Smooth muscle cell (in vitro differentiated cells): ENCODE results near the gene MED15. TPM values are rescaled to one million over a fixed set of nuclear protein-coding genes. Genes with fewer than 3 reads are reported as not detected.

Experiments used
- DNase-seq: peaks from one replicate; lab custom pipeline; 2025; ENCODE audit not compliant: unreplicated experiment; lab: John Stamatoyannopoulos, UW
- H2AFZ ChIP-seq: fragments of 200-600 bp; sonication (generic); 2 replicates; pipeline ENCODE4 v1.6.0; 2016; ENCODE audit warnings: antibody characterized with exemption, low read depth, mild to moderate bottlenecking
- H3F3A ChIP-seq: fragments of 200-600 bp; sonication (generic); 2 replicates; pipeline ENCODE4 v1.6.0; 2017; ENCODE audit warnings: antibody characterized with exemption, low read depth
- H3K27ac ChIP-seq: fragments of 200-600 bp; sonication (generic); 2 replicates; pipeline ENCODE4 v1.5.1; 2016; ENCODE audit warnings: low read depth, mild to moderate bottlenecking
- H3K27me3 ChIP-seq: fragments of 200-600 bp; sonication (generic); 2 replicates; pipeline ENCODE4 v1.6.1; 2016; ENCODE audit warnings: low read depth, mild to moderate bottlenecking
- H3K36me3 ChIP-seq: fragments of 200-600 bp; sonication (generic); 2 replicates; pipeline ENCODE4 v1.5.1; 2016; ENCODE audit warnings: low read depth
- H3K4me1 ChIP-seq: fragments of 200-600 bp; sonication (generic); 2 replicates; pipeline ENCODE4 v1.5.1; 2016; ENCODE audit warnings: low read depth
- H3K4me2 ChIP-seq: fragments of 200-600 bp; sonication (generic); 2 replicates; pipeline ENCODE4 v1.6.0; 2016; ENCODE audit warnings: mild to moderate bottlenecking
- H3K4me3 ChIP-seq: fragments of 200-600 bp; sonication (generic); 2 replicates; pipeline ENCODE4 v1.5.1; 2016; ENCODE audit warnings: mild to moderate bottlenecking
- H3K79me2 ChIP-seq: fragments of 200-600 bp; sonication (generic); 2 replicates; pipeline ENCODE4 v1.6.0; 2016; ENCODE audit warnings: low read depth, mild to moderate bottlenecking
- H3K9ac ChIP-seq: fragments of 200-600 bp; sonication (generic); 2 replicates; pipeline ENCODE4 v1.6.0; 2016; ENCODE audit warnings: low read depth
- H3K9me3 ChIP-seq: fragments of 200-600 bp; sonication (generic); replicated peaks from 2 replicates; pipeline ENCODE4 v1.5.1; 2016; ENCODE audit warnings: low read depth
- H4K20me1 ChIP-seq: fragments of 200-600 bp; sonication (generic); 2 replicates; pipeline ENCODE4 v1.6.0; 2016; ENCODE audit warnings: low read depth
- WGBS: methylation state at CpG from one replicate; pipeline ENCODE4 v1.1.7; 2016; ENCODE audit warnings: low lambda C conversion rate; 5-methylcytosine and 5-hydroxymethylcytosine counted together
- polyA plus RNA-seq: library from polyadenylated mRNA; unstranded; fragments of >200 nt; fragmentation: Nextera tagmentation; extraction: Ambion mirVana; gene quantifications from 2 replicates; pipeline ENCODE4 v1.2.1, GENCODE V29; 2016
- total RNA-seq: library from RNA; depleted of rRNA; stranded (reverse); fragments of >200 nt; gene quantifications from 2 replicates; pipeline ENCODE4 v1.2.3, GENCODE V29; 2014
- TF ChIP-seq, protein P1 (sequence below): fragments of 200-600 bp; sonication (generic); IDR thresholded peaks from 2 replicates; pipeline ENCODE4 v1.5.1; 2017; ENCODE audit warnings: borderline replicate concordance, mild to moderate bottlenecking, antibody characterized with exemption; ENCODE audit not compliant: insufficient read depth, poor library complexity, severe bottlenecking

The MED15 gene
- total and polyA plus RNA-seq, 2 experiments from 2014 or later, result 25.3 to 70.5 TPM

DNA sequence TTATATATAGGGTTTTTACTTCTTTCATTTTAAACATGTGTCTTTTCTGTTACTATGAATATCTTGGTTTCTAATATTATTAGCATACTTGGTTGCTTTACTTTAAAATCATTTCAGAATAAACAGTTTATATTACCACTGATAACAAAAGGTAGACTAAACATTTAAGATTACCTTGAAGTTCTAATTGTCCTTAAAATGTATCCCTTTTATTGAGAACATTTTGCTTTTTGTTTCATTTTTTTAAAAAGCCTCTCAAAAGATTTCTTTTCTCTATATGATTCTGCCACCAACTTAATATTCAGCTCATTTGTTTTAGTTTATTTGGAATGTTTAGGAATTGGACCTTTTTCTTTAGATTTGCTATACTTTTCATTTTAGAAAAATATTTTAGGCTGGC is 39.6 kb downstream of the MED15 start:
- Histone ChIP-seq H3K4me2 (peak overlapping the region; percentile 36), H3K27me3 (no peaks in the 10 kb centered on the region), H2AFZ (no peak overlapping the region), H3K4me3 (no peak overlapping the region), H3K4me1 (peaks cover 44% of the 10 kb centered on the region), H3K9me3 (no peaks in the 10 kb centered on the region), H3K79me2 (peaks cover 88% of the 10 kb centered on the region), H3K27ac (peak overlapping the region; percentile 75), H4K20me1 (peaks cover 73% of the 10 kb centered on the region), H3K9ac (no peak overlapping the region), H3F3A (peaks cover 41% of the 10 kb centered on the region), H3K36me3 (peaks cover 7% of the 10 kb centered on the region)
- DNase-seq, result no peak
- TF ChIP-seq, protein P1, sequence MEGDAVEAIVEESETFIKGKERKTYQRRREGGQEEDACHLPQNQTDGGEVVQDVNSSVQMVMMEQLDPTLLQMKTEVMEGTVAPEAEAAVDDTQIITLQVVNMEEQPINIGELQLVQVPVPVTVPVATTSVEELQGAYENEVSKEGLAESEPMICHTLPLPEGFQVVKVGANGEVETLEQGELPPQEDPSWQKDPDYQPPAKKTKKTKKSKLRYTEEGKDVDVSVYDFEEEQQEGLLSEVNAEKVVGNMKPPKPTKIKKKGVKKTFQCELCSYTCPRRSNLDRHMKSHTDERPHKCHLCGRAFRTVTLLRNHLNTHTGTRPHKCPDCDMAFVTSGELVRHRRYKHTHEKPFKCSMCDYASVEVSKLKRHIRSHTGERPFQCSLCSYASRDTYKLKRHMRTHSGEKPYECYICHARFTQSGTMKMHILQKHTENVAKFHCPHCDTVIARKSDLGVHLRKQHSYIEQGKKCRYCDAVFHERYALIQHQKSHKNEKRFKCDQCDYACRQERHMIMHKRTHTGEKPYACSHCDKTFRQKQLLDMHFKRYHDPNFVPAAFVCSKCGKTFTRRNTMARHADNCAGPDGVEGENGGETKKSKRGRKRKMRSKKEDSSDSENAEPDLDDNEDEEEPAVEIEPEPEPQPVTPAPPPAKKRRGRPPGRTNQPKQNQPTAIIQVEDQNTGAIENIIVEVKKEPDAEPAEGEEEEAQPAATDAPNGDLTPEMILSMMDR, result no peak

DNA sequence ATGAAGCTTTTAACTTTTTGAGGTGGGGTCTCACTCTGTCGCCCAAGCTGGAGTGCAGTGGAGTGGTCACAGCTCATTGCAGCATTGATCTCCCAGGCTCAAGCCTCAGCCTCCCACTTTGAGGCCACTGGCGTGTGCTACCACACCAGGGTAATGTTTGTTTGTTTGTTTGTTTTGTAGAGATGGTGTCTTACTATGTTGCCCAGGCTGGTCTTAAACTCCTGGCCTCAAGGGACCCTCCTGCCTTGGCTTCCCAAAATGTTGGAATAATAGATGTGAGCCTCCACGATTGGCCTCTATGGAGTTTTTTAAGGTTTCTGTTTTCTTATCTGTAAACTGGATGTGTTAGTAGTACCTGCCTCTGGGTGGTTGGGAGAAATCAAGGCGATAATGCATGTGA is 41.4 kb downstream of the MED15 start:
- Histone ChIP-seq H4K20me1 (peaks cover 88% of the 10 kb centered on the region), H2AFZ (no peak overlapping the region), H3K4me1 (peaks cover 51% of the 10 kb centered on the region), H3K79me2 (peaks cover 76% of the 10 kb centered on the region), H3K4me2 (peak overlapping the region; percentile 13), H3K27me3 (no peaks in the 10 kb centered on the region), H3K9me3 (no peaks in the 10 kb centered on the region), H3K9ac (no peak overlapping the region), H3K4me3 (no peak overlapping the region), H3K27ac (peak overlapping the region; percentile 92), H3F3A (peaks cover 52% of the 10 kb centered on the region), H3K36me3 (no peaks in the 10 kb centered on the region)
- WGBS, result 84% methylated on average over 4 of the region's 4 CpGs
- TF ChIP-seq, protein P1, result no peak
- no peak for DNase-seq

DNA sequence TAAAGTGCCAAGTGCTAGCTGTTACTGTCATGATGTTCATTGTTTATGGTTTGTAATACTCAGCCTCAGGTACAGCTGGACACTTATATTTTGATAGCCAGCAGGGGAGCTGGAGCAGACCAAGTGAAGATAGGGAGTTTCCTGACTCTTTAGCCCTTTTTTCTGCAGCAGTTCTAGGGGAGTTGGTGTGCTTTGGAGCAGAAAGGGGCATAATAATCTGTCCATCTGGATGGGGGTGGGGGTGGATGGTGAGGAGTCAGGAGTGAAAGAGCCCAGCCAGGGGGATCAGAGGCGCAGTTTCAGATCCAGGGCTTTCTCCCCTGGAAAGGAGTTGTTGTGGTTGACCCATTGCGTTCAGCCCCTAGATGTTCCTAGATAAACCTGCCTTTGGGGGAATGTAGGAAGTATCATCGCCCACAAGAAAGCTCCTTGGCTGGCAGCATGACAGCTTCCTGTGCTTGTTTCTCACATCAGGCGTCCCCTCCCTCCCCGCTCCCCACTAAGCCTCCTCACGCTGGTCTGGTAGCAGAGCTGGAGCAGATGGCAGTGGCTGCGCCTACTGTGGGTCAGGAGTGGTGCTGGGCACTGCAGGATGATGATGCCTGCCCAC is 41.9 kb downstream of the MED15 start:
- Histone ChIP-seq H3K4me3 (no peak overlapping the region), H3K9ac (no peak overlapping the region), H3K4me1 (peaks cover 51% of the 10 kb centered on the region), H3K9me3 (no peaks in the 10 kb centered on the region), H3K79me2 (peaks cover 74% of the 10 kb centered on the region), H3K27me3 (no peaks in the 10 kb centered on the region), H3K4me2 (peak overlapping the region; percentile 57), H3K36me3 (no peaks in the 10 kb centered on the region), H3K27ac (peak overlapping the region; percentile 92), H4K20me1 (peaks cover 90% of the 10 kb centered on the region), H3F3A (peaks cover 52% of the 10 kb centered on the region), H2AFZ (no peak overlapping the region)
- no peak for DNase-seq
- TF ChIP-seq, protein P1, result no peak
- 44% methylated on average over 7 of the region's 7 CpGs for WGBS
